DOHH2 (cell line): ENCODE data around the gene XRCC4.

Source experiments
- CTCF ChIP-seq: fragments of 200-600 bp; sonication (generic); IDR thresholded peaks from one replicate; pipeline ENCODE4 v1.5.1; 2014; ENCODE audit warnings: antibody characterized with exemption, mild to moderate bottlenecking, low read depth, low read length; ENCODE audit not compliant: poor library complexity, severe bottlenecking
- EZH2phosphoT487 ChIP-seq: fragments of 200-600 bp; sonication (generic); IDR thresholded peaks from 2 replicates; pipeline ENCODE4 v1.6.1; 2017; ENCODE audit warnings: borderline replicate concordance, mild to moderate bottlenecking, antibody characterized with exemption, low read length, moderate library complexity, mixed read lengths

- TF ChIP-seq CTCF (no peak), EZH2phosphoT487 (no peak)
Measured at GRCh38 chr5:83199126-83199525, 121.8 kb downstream of the XRCC4 start.
